GM19455 (cell line): ENCODE measurements around the gene RNF40.
"Not testable (repeated sequence)": the region's sequence is repeated elsewhere in the genome, so short reads cannot be mapped to it uniquely, and the experiment has no call there.

Experiments used
- ATAC-seq: cut with Tn5 transposase; IDR thresholded peaks from one replicate; pipeline ENCODE4 v1.9.1; 2021; ENCODE audit not compliant: unreplicated experiment

RNF40 gene

GRCh38 chr16:30813821-30814189 lies 51.7 kb downstream of the RNF40 start:
- no peak for ATAC-seq

DNA sequence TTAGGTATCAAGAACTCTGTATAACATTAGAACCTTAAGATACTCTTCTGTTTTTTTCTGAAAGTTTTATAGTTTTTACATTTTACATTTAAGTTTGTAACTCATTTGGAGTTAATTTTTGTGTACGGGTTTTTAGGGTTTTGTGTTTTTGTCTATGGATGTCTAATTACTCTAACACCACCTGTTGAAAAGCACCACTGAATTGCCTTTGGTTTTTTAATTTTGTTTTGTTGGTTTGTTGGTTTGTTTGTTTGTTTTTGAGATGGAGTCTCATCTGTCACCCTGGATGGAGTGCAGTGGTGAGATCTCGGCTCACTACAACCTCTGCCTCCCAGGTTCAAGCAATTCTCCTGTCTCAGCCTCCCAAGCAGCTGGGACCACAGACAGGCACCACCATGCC lies 54.6 kb downstream of the RNF40 start:
- no peak for ATAC-seq

DNA sequence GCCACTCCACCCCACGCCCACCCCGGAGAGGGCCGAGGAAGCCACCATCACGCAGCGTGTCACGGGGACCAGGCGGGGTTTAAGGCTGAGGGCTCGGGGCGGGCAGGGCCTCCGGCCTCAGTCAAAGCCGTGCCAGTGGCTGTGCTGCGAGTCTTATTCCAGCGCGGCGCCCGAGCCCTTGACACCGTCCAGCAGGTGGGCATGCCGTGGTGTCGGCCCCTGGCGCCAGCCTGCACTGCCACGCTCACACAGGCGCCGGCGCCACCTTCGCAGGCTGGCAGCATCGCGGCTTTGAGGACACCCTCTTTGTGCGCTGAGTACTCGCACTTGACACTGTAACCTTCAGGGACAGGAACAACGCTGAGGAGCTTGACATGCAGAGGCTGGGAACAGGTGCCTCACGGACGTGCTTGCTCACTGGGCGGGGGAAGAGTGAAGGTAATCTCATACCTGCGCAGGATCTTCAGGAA lies 58.9 kb downstream of the RNF40 start:
- no peak for ATAC-seq

- not testable (repeated sequence) for ATAC-seq
Observed at GRCh38 chr16:30821441-30821840, 59.3 kb downstream of the RNF40 start.

GRCh38 chr16:30821891-30822290 lies 59.8 kb downstream of the RNF40 start:
- ATAC-seq, result no peak
